Chondrocyte (in vitro differentiated cells): ENCODE results near the gene FAM120B. TPM values are rescaled to one million over a fixed set of nuclear protein-coding genes. Genes with fewer than 3 reads are reported as not detected.
A peak's percentile ranks its signal among the peaks of the same experiment; 100 is the strongest.

Experiments used
- DNase-seq: peaks from one replicate; pipeline ENCODE4 v3.0.0; 2021; ENCODE audit warnings: mixed read lengths, low spot score
- H3K27ac Mint-ChIP-seq: one replicate; pipeline ENCODE4 v1.8.0; 2021; ENCODE audit warnings: mild to moderate bottlenecking, moderate library complexity, mixed read lengths; ENCODE audit not compliant: unreplicated experiment
- H3K27me3 Mint-ChIP-seq: 2 replicates; pipeline ENCODE4 v1.8.0; 2021; ENCODE audit warnings: low read depth, mixed read lengths
- H3K36me3 Mint-ChIP-seq: 2 replicates; pipeline ENCODE4 v1.8.0; 2021; ENCODE audit warnings: low read depth, mixed read lengths
- H3K4me1 Mint-ChIP-seq: 2 replicates; pipeline ENCODE4 v1.8.0; 2021; ENCODE audit warnings: low read depth, mild to moderate bottlenecking, mixed read lengths
- H3K4me3 Mint-ChIP-seq: one replicate; pipeline ENCODE4 v1.8.0; 2021; ENCODE audit warnings: mild to moderate bottlenecking, moderate library complexity, mixed read lengths; ENCODE audit not compliant: unreplicated experiment
- H3K9me3 Mint-ChIP-seq: 2 replicates; pipeline ENCODE4 v1.8.0; 2021; ENCODE audit warnings: low read depth, mixed read lengths
- total RNA-seq: library from RNA; stranded (reverse); gene quantifications from 3 replicates; pipeline ENCODE4 v1.2.1, GENCODE V29; 2021
- TF ChIP-seq, protein P1 (sequence below): fragments of 200-600 bp; sonication (generic); IDR thresholded peaks from 2 replicates; pipeline ENCODE4 v1.5.0; 2021; ENCODE audit warnings: antibody characterized with exemption, mild to moderate bottlenecking, moderate library complexity

The FAM120B gene
- total RNA-seq, 1 donor from 2014 or later = 26.8 TPM

- H3K4me1 Mint-ChIP-seq = no peaks in the 10 kb centered on the region
- no peak for DNase-seq
- no peak overlapping the region for H3K4me3 Mint-ChIP-seq
- no peaks in the 10 kb centered on the region for H3K9me3 Mint-ChIP-seq
- no peaks in the 10 kb centered on the region for H3K27me3 Mint-ChIP-seq
- TF ChIP-seq, protein P1, sequence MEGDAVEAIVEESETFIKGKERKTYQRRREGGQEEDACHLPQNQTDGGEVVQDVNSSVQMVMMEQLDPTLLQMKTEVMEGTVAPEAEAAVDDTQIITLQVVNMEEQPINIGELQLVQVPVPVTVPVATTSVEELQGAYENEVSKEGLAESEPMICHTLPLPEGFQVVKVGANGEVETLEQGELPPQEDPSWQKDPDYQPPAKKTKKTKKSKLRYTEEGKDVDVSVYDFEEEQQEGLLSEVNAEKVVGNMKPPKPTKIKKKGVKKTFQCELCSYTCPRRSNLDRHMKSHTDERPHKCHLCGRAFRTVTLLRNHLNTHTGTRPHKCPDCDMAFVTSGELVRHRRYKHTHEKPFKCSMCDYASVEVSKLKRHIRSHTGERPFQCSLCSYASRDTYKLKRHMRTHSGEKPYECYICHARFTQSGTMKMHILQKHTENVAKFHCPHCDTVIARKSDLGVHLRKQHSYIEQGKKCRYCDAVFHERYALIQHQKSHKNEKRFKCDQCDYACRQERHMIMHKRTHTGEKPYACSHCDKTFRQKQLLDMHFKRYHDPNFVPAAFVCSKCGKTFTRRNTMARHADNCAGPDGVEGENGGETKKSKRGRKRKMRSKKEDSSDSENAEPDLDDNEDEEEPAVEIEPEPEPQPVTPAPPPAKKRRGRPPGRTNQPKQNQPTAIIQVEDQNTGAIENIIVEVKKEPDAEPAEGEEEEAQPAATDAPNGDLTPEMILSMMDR = no peak
- no peaks in the 10 kb centered on the region for H3K36me3 Mint-ChIP-seq
- no peak overlapping the region for H3K27ac Mint-ChIP-seq
These were observed 141.0 kb downstream of the FAM120B start for GRCh38 chr6:170447561-170447930.

DNA sequence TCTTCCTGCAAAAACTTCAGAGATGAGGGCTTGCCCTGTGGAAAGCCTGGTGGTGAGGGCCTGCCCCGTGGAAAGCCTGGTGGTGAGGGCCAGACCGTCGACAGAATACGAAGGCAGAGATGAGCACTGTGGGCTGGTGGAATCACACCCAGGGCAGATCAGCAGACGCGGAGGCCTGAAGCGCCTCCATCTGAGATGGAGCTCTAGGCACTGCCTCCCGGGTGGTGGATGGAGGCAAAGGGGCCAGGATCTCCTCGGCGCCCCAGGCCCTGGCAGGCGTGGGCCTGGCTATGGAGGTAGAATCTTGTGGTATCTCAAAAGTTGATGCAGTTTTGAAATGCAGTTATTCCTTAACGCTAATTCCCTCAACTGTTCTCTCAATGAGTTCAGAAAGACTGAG, 141.8 kb downstream of the FAM120B start:
- TF ChIP-seq, protein P1 = no peak
- H3K4me1 Mint-ChIP-seq = no peaks in the 10 kb centered on the region
- DNase-seq = peak; percentile 47
- no peaks in the 10 kb centered on the region for H3K36me3 Mint-ChIP-seq
- no peaks in the 10 kb centered on the region for H3K9me3 Mint-ChIP-seq
- H3K27me3 Mint-ChIP-seq = no peaks in the 10 kb centered on the region
- H3K4me3 Mint-ChIP-seq = no peak overlapping the region
- no peak overlapping the region for H3K27ac Mint-ChIP-seq

GRCh38 chr6:170448751-170449630, 142.4 kb downstream of the FAM120B start:
- Mint-ChIP-seq H3K4me3 (no peak overlapping the region), H3K36me3 (no peaks in the 10 kb centered on the region), H3K9me3 (no peaks in the 10 kb centered on the region), H3K27me3 (no peaks in the 10 kb centered on the region), H3K4me1 (no peaks in the 10 kb centered on the region), H3K27ac (no peak overlapping the region)
- DNase-seq = peak; percentile 60
- TF ChIP-seq, protein P1 = no peak

DNA sequence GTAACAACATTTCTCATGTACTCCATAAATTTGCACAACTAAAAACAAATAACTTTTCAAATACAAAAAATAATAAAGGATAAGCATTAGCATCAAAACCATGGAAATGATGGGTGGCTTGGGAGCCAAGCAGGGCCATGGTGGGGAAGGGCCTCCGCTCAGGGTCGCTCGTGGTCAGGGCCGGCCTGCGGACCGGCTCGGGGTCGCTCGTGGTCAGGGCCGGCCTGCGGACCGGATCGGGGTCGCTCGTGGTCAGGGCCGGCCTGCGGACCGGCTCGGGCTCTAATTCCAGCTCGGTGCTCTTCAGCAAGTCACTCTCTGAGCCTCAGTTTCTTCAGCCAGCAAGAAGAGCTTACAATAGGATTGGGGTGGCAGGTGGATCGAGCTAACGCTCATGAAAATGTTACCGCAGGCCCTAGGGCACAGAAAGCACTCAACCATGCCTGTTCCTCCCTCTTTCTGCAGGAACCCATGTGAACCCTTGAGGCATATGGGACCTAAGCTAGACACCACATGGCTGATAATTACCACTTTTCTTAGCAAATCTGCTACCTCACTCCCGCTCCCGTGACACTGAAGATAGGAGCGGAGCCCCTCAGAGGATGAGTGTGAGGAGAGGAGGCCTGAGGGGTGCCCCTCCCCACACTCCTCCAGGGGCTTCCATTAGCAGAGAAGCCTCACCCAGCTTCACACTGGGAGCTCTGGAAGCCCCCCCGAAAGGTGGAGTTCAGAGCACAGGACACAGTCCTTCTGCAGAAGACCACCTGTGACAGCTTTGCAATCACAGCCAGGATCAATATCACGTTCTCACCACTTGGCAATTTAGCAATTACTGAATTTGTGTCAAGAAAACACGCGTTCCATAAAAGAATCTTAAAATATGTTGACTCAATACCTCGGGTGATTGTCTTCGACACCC, 143.5 kb downstream of the FAM120B start:
- Mint-ChIP-seq H3K4me1 (no peaks in the 10 kb centered on the region), H3K36me3 (no peaks in the 10 kb centered on the region), H3K27ac (no peak overlapping the region), H3K9me3 (no peaks in the 10 kb centered on the region), H3K4me3 (no peak overlapping the region), H3K27me3 (no peaks in the 10 kb centered on the region)
- DNase-seq = peak; percentile 98
- TF ChIP-seq, protein P1 = no peak
